ENCODE data around the gene IL33. TPM values are rescaled to one million over a fixed set of nuclear protein-coding genes. Genes with fewer than 3 reads are reported as not detected.

The IL33 gene
- total and polyA plus RNA-seq, 2 experiments from 2014 or later = not detected

- TF ChIP-seq ZNF462 (CRISPR knock-in tag; IDR thresholded peaks at IDR 0.05) = no peak
Measured at GRCh38 chr9:6209966-6210365, 5.6 kb upstream of the IL33 start (continued).

GRCh38 chr9:6212722-6213375 lies 2.8 kb upstream of the IL33 start:
- ATAC-seq (no peak), DNase-seq (ENCODE audit: low spot score) (no peak)
- no peak overlapping the region for H3K4me3 ChIP-seq
- Mint-ChIP-seq H3K4me1 (peaks cover 3% of the 10 kb centered on the region), H3K4me3 (no peak overlapping the region), H3K27me3 (ENCODE audit: insufficient read depth, low read depth, poor library complexity) (no peaks in the 10 kb centered on the region), H3K9me3 (peaks cover 33% of the 10 kb centered on the region), H3K36me3 (ENCODE audit: low read depth) (peaks cover 9% of the 10 kb centered on the region), H3K27ac (no peak overlapping the region)
- H3K36me3 ChIP-seq (ENCODE audit: insufficient read depth) = no peaks in the 10 kb centered on the region
- no peaks in the 10 kb centered on the region for H3K4me1 ChIP-seq (ENCODE audit: insufficient read depth)
- no peak overlapping the region for H3K4me2 ChIP-seq
- no peaks in the 10 kb centered on the region for H4K20me1 ChIP-seq (replicated peaks; ENCODE audit: insufficient read depth)
- no peak overlapping the region for H3K27ac ChIP-seq (ENCODE audit: low read depth)
- H3F3A ChIP-seq (replicated peaks; ENCODE audit: low read depth) = no peaks in the 10 kb centered on the region
- H3K9me2 ChIP-seq (ENCODE audit: insufficient read depth) = no peaks in the 10 kb centered on the region
- no peak overlapping the region for H2AFZ ChIP-seq
- H3K27me3 ChIP-seq (ENCODE audit: insufficient read depth) = no peaks in the 10 kb centered on the region
- no peaks in the 10 kb centered on the region for H3K79me2 ChIP-seq (replicated peaks; ENCODE audit: insufficient read depth)
- TF ChIP-seq ZNF331 (CRISPR knock-in tag; IDR thresholded peaks at IDR 0.05; ENCODE audit: low read depth) (no peak), ZNF114 (CRISPR knock-in tag; IDR thresholded peaks at IDR 0.05) (no peak), CREB1 (CRISPR knock-in tag; IDR thresholded peaks at IDR 0.05; ENCODE audit: low read depth) (no peak), JUNB (IDR thresholded peaks at IDR 0.05; ENCODE audit: unreplicated experiment) (no peak), STAT1 (IDR thresholded peaks at IDR 0.05; ENCODE audit: unreplicated experiment) (no peak), EZH2 (IDR thresholded peaks at IDR 0.05; ENCODE audit: low read depth, unreplicated experiment) (no peak), NANOG (IDR thresholded peaks at IDR 0.05; ENCODE audit: borderline replicate concordance) (no peak), ZNF462 (CRISPR knock-in tag; IDR thresholded peaks at IDR 0.05) (no peak), EZH2phosphoT487 (IDR thresholded peaks at IDR 0.05; ENCODE audit: unreplicated experiment) (no peak)

Measured in GM23338 (cell line).